Measurements from ENCODE around the gene ELOVL4. TPM values are rescaled to one million over a fixed set of nuclear protein-coding genes. Genes with fewer than 3 reads are reported as not detected.

ELOVL4 gene
- total RNA-seq, 4 donors from 2014 or later, result 0.38 to 1.5 (median 0.95) TPM

DNA sequence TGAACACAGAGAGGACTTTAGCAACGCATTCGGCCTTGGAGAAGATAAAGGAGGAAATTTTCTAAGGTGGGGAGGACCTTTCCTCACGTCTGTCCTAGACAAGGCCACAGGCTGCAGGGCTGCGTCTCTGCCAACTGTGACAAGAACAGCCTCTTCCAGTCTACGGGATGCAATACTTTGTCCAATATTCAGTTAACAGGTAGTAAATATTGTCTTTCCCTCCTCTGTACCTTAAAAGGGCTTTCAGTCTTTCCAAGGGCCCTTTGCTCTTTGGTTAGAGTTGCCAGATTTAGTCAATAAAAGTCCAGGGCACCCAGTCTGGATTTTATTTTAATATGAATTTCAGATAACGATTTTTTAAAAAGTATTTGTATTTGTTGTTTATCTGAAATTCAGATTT is 78.2 kb downstream of the ELOVL4 start:
- TF ChIP-seq, protein P1, sequence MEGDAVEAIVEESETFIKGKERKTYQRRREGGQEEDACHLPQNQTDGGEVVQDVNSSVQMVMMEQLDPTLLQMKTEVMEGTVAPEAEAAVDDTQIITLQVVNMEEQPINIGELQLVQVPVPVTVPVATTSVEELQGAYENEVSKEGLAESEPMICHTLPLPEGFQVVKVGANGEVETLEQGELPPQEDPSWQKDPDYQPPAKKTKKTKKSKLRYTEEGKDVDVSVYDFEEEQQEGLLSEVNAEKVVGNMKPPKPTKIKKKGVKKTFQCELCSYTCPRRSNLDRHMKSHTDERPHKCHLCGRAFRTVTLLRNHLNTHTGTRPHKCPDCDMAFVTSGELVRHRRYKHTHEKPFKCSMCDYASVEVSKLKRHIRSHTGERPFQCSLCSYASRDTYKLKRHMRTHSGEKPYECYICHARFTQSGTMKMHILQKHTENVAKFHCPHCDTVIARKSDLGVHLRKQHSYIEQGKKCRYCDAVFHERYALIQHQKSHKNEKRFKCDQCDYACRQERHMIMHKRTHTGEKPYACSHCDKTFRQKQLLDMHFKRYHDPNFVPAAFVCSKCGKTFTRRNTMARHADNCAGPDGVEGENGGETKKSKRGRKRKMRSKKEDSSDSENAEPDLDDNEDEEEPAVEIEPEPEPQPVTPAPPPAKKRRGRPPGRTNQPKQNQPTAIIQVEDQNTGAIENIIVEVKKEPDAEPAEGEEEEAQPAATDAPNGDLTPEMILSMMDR (IDR thresholded peaks at IDR 0.05; ENCODE audit: low read depth), result no peak

DNA sequence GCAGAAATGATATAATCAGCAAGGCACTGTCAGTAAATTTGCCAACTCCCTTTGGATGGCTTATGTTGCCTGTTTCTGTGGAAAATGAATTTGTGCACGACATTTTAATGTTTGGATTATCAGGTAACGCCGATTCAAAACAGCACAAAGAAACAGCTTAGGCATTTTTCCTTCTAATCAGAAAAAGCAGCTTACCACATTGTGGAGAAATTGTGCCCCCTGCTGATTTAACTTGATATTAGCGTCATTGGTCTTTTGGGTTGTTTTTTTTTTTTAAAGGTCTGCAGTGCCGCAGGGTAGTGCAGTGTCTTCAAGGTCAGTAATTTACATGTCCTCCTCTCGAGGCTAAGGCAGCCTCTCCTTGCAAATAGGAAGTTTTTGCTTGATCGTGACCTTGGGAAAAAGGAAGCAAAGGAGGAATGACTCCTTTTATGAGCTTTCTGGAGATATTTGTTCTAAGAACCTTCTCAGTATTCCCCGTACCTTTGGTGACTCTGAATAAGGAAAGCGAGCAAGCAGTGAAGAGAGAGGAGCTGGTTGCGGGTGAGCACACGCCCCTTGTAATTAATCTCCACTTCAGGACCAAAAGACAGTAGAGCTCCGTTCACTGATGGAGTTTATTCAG is 79.1 kb downstream of the ELOVL4 start:
- TF ChIP-seq, protein P1 (IDR thresholded peaks at IDR 0.05; ENCODE audit: low read depth), result no peak

Other genes with a start within 250 kb of the ELOVL4 start
- 1 to 10 TPM in 2 of 4 donors, under 1 TPM in 1, not detected in 1; 0.16 to 2.7 (median 1.1) TPM for gene TTK, start 57.1 kb upstream of the ELOVL4 start, total RNA-seq
- 10 to 100 TPM; 15.5 to 41.3 (median 24.2) TPM for gene BCKDHB, start 159.1 kb upstream of the ELOVL4 start, total RNA-seq

All from subcutaneous adipose tissue (tissue), 4 donors.